Endothelial cell of umbilical vein (primary cell): ENCODE results near the gene TRIM46. TPM values are rescaled to one million over a fixed set of nuclear protein-coding genes. Genes with fewer than 3 reads are reported as not detected.

Experiments
- BruUV-seq: library from RNA; stranded (reverse); fragments of 400-500 nt; replicated peaks from 2 replicates; lab custom pipeline; 2021; lab: Mats Ljungman, UMichigan
- CTCF ChIA-PET: fragments of 300-600, 350-600 bp; sonication (Branson Sonifier 250); formaldehyde crosslinking; loops from one replicate; lab custom pipeline; 2021; ENCODE audit warnings: antibody characterized with exemption, inconsistent platforms; lab: Charles Lee
- POLR2A ChIA-PET: fragments of 300-600, 350-600 bp; sonication (Branson Sonifier 250); formaldehyde crosslinking; loops from one replicate; lab custom pipeline; 2021; ENCODE audit warnings: antibody characterized with exemption, inconsistent platforms; lab: Charles Lee
- DNase-seq: peaks from one replicate; pipeline ENCODE4 v3.0.0-alpha.2; 2011; ENCODE audit warnings: low read depth, low spot score
- FAIRE-seq: peaks from 2 replicates; lab custom pipeline; 2011; peaks lifted over from hg19 to GRCh38; lab: Jason Lieb, UNC
- H2AFZ ChIP-seq: 2 replicates; pipeline ENCODE4 v1.6.0; 2012; ENCODE audit warnings: low read depth, low read length, control low read depth, inconsistent platforms
- H3K27ac ChIP-seq: 2 replicates; pipeline ENCODE4 v1.5.1; 2011; ENCODE audit warnings: low read depth, mild to moderate bottlenecking, control low read depth, low read length, moderate library complexity; ENCODE audit not compliant: insufficient read depth
- H3K27me3 ChIP-seq, 2 experiments: 2 replicates each; pipeline versions ENCODE4 v1.6.0 to v1.6.1; 2011; ENCODE audit warnings: low read length in 2 of 2, mixed read lengths in 1 of 2; ENCODE audit not compliant: control insufficient read depth in 2 of 2, insufficient read depth in 2 of 2
- H3K36me3 ChIP-seq, 2 experiments: 2 replicates in 1 of 2; 3 replicates in 1 of 2; pipeline ENCODE4 v1.5.1; 2011; ENCODE audit warnings: low read length in 2 of 2, mild to moderate bottlenecking in 1 of 2, moderate library complexity in 1 of 2; ENCODE audit not compliant: control insufficient read depth in 2 of 2, insufficient read depth in 2 of 2; ENCODE audit errors: extremely low read depth in 1 of 2
- H3K4me1 ChIP-seq: 3 replicates; pipeline ENCODE4 v1.5.1; 2011; ENCODE audit warnings: mild to moderate bottlenecking, low read length; ENCODE audit not compliant: control insufficient read depth, insufficient read depth; ENCODE audit errors: extremely low read depth
- H3K4me2 ChIP-seq: 2 replicates; pipeline ENCODE4 v1.6.1; 2011; ENCODE audit warnings: low read length, control low read depth, mixed read lengths; ENCODE audit not compliant: insufficient read depth
- H3K4me3 ChIP-seq, 3 experiments: fragments of 200-600 bp in 1 of 3; sonication (generic), shearing (Covaris generic) in 1 of 3; replicated peaks in 1 of 3; 2 replicates each; pipeline ENCODE4 v1.5.1; 2011 to 2016; ENCODE audit warnings: control low read depth in 3 of 3, low read length in 3 of 3, mild to moderate bottlenecking in 2 of 3, inconsistent platforms in 1 of 3, low read depth in 1 of 3, moderate library complexity in 1 of 3; ENCODE audit not compliant: insufficient read depth in 1 of 3
- H3K79me2 ChIP-seq: 2 replicates; pipeline ENCODE4 v1.6.0; 2012; ENCODE audit warnings: low read length, inconsistent platforms; ENCODE audit not compliant: control insufficient read depth, insufficient read depth
- H3K9ac ChIP-seq: replicated peaks from 2 replicates; pipeline ENCODE3; 2011; ENCODE audit warnings: low read length, control low read depth; ENCODE audit not compliant: insufficient read depth; ENCODE audit errors: extremely low read depth
- H3K9me1 ChIP-seq: replicated peaks from 3 replicates; pipeline ENCODE4 v1.6.0; 2011; ENCODE audit warnings: mild to moderate bottlenecking, low read length; ENCODE audit not compliant: control insufficient read depth, insufficient read depth; ENCODE audit errors: extremely low read depth
- H3K9me3 ChIP-seq: replicated peaks from 2 replicates; pipeline ENCODE4 v1.5.1; 2012; ENCODE audit warnings: low read length, inconsistent platforms; ENCODE audit not compliant: control insufficient read depth, insufficient read depth
- H4K20me1 ChIP-seq: replicated peaks from 2 replicates; pipeline ENCODE3; 2011; ENCODE audit warnings: mild to moderate bottlenecking, low read length; ENCODE audit not compliant: control insufficient read depth, insufficient read depth; ENCODE audit errors: extremely low read depth
- EZH2 ChIP-seq: IDR thresholded peaks from 2 replicates; pipeline ENCODE4 v1.6.1; 2012; ENCODE audit warnings: borderline replicate concordance, low read depth, mild to moderate bottlenecking, moderate library complexity, low read length, inconsistent platforms; ENCODE audit not compliant: severe bottlenecking
- FOS ChIP-seq: IDR thresholded peaks from 2 replicates; pipeline ENCODE4 v1.6.1; 2011; ENCODE audit warnings: mild to moderate bottlenecking, low read length, moderate library complexity, borderline replicate concordance; ENCODE audit not compliant: insufficient read depth
- GATA2 ChIP-seq: IDR thresholded peaks from 2 replicates; pipeline ENCODE4 v1.7.0; 2011; ENCODE audit warnings: low read depth, mild to moderate bottlenecking, moderate library complexity, mixed read lengths, low read length; ENCODE audit not compliant: insufficient read length, insufficient read depth
- JUN ChIP-seq: IDR thresholded peaks from 2 replicates; pipeline ENCODE4 v1.6.1; 2011; ENCODE audit warnings: borderline replicate concordance, low read depth; ENCODE audit not compliant: insufficient read length, insufficient read depth
- POLR2A ChIP-seq: IDR thresholded peaks from 2 replicates; pipeline ENCODE4 v1.6.1; 2012; ENCODE audit warnings: low read depth, mild to moderate bottlenecking, control low read depth, low read length
- dilution Hi-C: fragments of 300-500 bp; cut with MboI; formaldehyde crosslinking; loops from one replicate; pipeline ENCODE4 v1.15.0; 2019; ENCODE audit warnings: low sequenced_read_pairs; ENCODE audit not compliant: extremely low pct_ligation_motif_present
- intact Hi-C: fragments of 100-400 bp; cut with micrococcal nuclease; formaldehyde crosslinking; loops from one replicate; pipeline ENCODE4 v1.10.0; 2022
- polyA plus RNA-seq, 4 experiments: library from polyadenylated mRNA; depleted of rRNA in 3 of 4; stranded (reverse) in 3 of 4; unstranded in 1 of 4; fragments of >200 nt; gene quantifications; 2 replicates each; pipeline versions ENCODE4 v1.2.1 to v1.2.3, GENCODE V29; 2011 to 2012; ENCODE audit warnings: missing spikeins in 1 of 4
- total RNA-seq: library from RNA; stranded (reverse); gene quantifications from 2 replicates; pipeline ENCODE4 v1.2.3, GENCODE V29; 2021
- TF ChIP-seq, protein P1 (sequence below), 2 donors: IDR thresholded peaks; 1 replicate in 1 of 2; 2 replicates in 1 of 2; pipeline ENCODE4 v1.5.1; 2011; ENCODE audit warnings: low read length in 2 of 2, mild to moderate bottlenecking in 2 of 2, moderate library complexity in 2 of 2, control low read depth in 1 of 2, inconsistent platforms in 1 of 2, low read depth in 1 of 2; ENCODE audit not compliant: insufficient read depth in 1 of 2; ENCODE audit errors: extremely low read depth in 1 of 2
- TF ChIP-seq, protein P2 (sequence below): IDR thresholded peaks from 2 replicates; pipeline ENCODE4 v1.6.1; 2011; ENCODE audit not compliant: insufficient read depth, insufficient read length

The TRIM46 gene
- total and polyA plus RNA-seq, 2 donors (not counting 3 experiments of a cell fraction or from before 2014, with no cell fraction given) = 9.5 to 10.0 TPM

DNA sequence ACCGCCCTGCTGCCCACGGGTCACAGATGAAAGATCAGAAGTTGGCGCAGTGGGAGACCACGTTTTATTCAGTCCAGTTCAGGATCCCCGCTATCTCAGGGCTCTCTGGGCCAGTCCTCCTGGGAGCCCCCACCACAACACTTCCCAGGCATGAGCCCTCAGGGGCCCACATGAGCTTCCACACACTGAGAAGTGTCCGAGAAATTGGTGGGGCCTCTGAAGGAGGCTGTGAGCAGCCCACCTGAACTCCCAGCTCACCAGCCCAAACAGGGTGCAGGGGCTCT lies 12.1 kb downstream of the TRIM46 start:
- Histone ChIP-seq H3K27ac (no peak overlapping the region), H3K9ac (no peak overlapping the region), H2AFZ (no peak overlapping the region), H3K36me3 (peaks cover 0 to 3% of the 10 kb centered on the region in 2 experiments), H3K9me3 (no peaks in the 10 kb centered on the region), H3K4me1 (no peaks in the 10 kb centered on the region), H3K79me2 (no peaks in the 10 kb centered on the region), H4K20me1 (no peaks in the 10 kb centered on the region), H3K4me2 (no peak overlapping the region), H3K27me3 (no peaks in the 10 kb centered on the region), H3K9me1 (no peaks in the 10 kb centered on the region), H3K4me3 (no peak overlapping the region)
- BruUV-seq = no TSS peak
- DNase-seq (no peak), FAIRE-seq (no peak)
- intact Hi-C loops = no loop called here
- dilution Hi-C loops = no loop called here
- POLR2A ChIA-PET = no interaction called here
- TF ChIP-seq, protein P1, sequence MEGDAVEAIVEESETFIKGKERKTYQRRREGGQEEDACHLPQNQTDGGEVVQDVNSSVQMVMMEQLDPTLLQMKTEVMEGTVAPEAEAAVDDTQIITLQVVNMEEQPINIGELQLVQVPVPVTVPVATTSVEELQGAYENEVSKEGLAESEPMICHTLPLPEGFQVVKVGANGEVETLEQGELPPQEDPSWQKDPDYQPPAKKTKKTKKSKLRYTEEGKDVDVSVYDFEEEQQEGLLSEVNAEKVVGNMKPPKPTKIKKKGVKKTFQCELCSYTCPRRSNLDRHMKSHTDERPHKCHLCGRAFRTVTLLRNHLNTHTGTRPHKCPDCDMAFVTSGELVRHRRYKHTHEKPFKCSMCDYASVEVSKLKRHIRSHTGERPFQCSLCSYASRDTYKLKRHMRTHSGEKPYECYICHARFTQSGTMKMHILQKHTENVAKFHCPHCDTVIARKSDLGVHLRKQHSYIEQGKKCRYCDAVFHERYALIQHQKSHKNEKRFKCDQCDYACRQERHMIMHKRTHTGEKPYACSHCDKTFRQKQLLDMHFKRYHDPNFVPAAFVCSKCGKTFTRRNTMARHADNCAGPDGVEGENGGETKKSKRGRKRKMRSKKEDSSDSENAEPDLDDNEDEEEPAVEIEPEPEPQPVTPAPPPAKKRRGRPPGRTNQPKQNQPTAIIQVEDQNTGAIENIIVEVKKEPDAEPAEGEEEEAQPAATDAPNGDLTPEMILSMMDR (IDR thresholded peaks at IDR 0.05; ENCODE audit: extremely low read depth in 1 of 2, insufficient read depth in 1 of 2, low read depth in 1 of 2, low read length in 2 of 2) = no peak
- no peak for TF ChIP-seq GATA2
- no peak for TF ChIP-seq EZH2
- TF ChIP-seq, protein P2, sequence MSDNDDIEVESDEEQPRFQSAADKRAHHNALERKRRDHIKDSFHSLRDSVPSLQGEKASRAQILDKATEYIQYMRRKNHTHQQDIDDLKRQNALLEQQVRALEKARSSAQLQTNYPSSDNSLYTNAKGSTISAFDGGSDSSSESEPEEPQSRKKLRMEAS = no peak
- no peak for TF ChIP-seq POLR2A
- no peak for TF ChIP-seq FOS
- TF ChIP-seq JUN = no peak
- CTCF ChIA-PET = interaction anchor here (1.7 to 3.3 kb wide), 2 partner anchors 8 to 13 kb away, joined by 7 to 35 read pairs; partner anchors contain the start of gene KRTCAP2
